Uterine smooth muscle cell (primary cell): ENCODE results near the gene TYW1B. TPM values are rescaled to one million over a fixed set of nuclear protein-coding genes. Genes with fewer than 3 reads are reported as not detected.

Experiments
- total RNA-seq: library from RNA; depleted of rRNA; stranded (reverse); fragments of >200 nt; gene quantifications from 2 replicates; pipeline ENCODE4 v1.2.3, GENCODE V29; 2014

TYW1B gene, protein sequence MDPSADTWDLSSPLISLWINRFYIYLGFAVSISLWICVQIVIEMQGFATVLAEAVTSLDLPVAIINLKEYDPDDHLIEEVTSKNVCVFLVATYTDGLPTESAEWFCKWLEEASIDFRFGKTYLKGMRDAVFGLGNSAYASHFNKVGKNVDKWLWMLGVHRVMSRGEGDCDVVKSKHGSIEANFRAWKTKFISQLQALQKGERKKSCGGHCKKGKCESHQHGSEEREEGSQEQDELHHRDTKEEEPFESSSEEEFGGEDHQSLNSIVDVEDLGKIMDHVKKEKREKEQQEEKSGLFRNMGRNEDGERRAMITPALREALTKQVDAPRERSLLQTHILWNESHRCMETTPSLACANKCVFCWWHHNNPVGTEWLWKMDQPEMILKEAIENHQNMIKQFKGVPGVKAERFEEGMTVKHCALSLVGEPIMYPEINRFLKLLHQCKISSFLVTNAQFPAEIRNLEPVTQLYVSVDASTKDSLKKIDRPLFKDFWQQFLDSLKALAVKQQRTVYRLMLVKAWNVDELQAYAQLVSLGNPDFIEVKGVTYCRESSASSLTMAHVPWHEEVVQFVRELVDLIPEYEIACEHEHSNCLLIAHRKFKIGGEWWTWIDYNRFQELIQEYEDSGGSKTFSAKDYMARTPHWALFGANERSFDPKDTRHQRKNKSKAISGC
- 2.5 and 5.1 TPM in 2 replicates for total RNA-seq

GRCh38 chr7:72827839-72828591 lies at the start of gene TYW1B:
TYW1B (minus strand) TSS chr7:72828200; CDS start chr7:72828075, 125 bp downstream.

Other genes starting within 250 kb of the TYW1B start
- 5.9 and 6.0 TPM in 2 replicates for gene POM121, start 96.9 kb upstream of the TYW1B start, total RNA-seq
- gene TRIM74, start 141.3 kb upstream of the TYW1B start, total RNA-seq, result not detected in 2 replicates
- not detected in 2 replicates for gene SPDYE8, start 201.6 kb upstream of the TYW1B start, total RNA-seq
- gene SPDYE11, start 229.7 kb upstream of the TYW1B start, total RNA-seq, result not detected in 2 replicates